Measurements from ENCODE around the gene SMAD1. TPM values are rescaled to one million over a fixed set of nuclear protein-coding genes. Genes with fewer than 3 reads are reported as not detected.

SMAD1 gene
- total RNA-seq, 1 experiment from 2014 or later: 15.4 TPM

- H3K27me3 Mint-ChIP-seq (ENCODE audit: low read depth): no peaks in the 10 kb centered on the region; the same call in 1 of the 2 replicates
- DNase-seq (ENCODE audit: low spot score): no peak
- ChIA-PET CTCF (no interaction called here), POLR2A (no interaction called here)
- H3K36me3 Mint-ChIP-seq: peaks cover 4% of the 10 kb centered on the region
- no peak for ATAC-seq
- TF ChIP-seq MAX (CRISPR knock-in tag; IDR thresholded peaks at IDR 0.05) (no peak), GABPB1 (CRISPR knock-in tag; IDR thresholded peaks at IDR 0.05) (no peak), CBFB (CRISPR knock-in tag; IDR thresholded peaks at IDR 0.05; ENCODE audit: low read depth) (no peak), FOXK1 (CRISPR knock-in tag; IDR thresholded peaks at IDR 0.05) (no peak), ZNF425 (CRISPR knock-in tag; conservative IDR thresholded peaks at IDR 0.05) (no peak)
- H3K27ac Mint-ChIP-seq: no peak overlapping the region
- no peaks in the 10 kb centered on the region for H3K4me1 Mint-ChIP-seq
- H3K4me3 Mint-ChIP-seq: no peak overlapping the region
- H3K9me3 Mint-ChIP-seq: peaks cover 18% of the 10 kb centered on the region
These were observed 29.8 kb upstream of the SMAD1 start for GRCh38 chr4:145451895-145452294.

GRCh38 chr4:145452447-145453162 lies 29.0 kb upstream of the SMAD1 start:
- CTCF ChIA-PET: no interaction called here

GRCh38 chr4:145453163-145453520 lies 28.5 kb upstream of the SMAD1 start:
- H3K4me1 Mint-ChIP-seq: no peaks in the 10 kb centered on the region
- ChIA-PET POLR2A (no interaction called here), CTCF (no interaction called here)

More at GRCh38 chr4:145452447-145453162, 29.0 kb upstream of the SMAD1 start:
- no peaks in the 10 kb centered on the region; the same call in 1 of the 2 replicates for H3K27me3 Mint-ChIP-seq (ENCODE audit: low read depth)
- TF ChIP-seq GRHL2 (CRISPR knock-in tag; IDR thresholded peaks at IDR 0.05; ENCODE audit: insufficient replicate concordance, severe bottlenecking): no peak
- POLR2A ChIA-PET: no interaction called here
- H3K4me1 Mint-ChIP-seq: no peaks in the 10 kb centered on the region
- no peak overlapping the region for H3K27ac Mint-ChIP-seq
- H3K4me3 Mint-ChIP-seq: no peak overlapping the region
- no peak for DNase-seq (ENCODE audit: low spot score)
- H3K9me3 Mint-ChIP-seq: peaks cover 21% of the 10 kb centered on the region
- H3K36me3 Mint-ChIP-seq: peaks cover 8% of the 10 kb centered on the region
- no peak for ATAC-seq

GRCh38 chr4:145473203-145473602 lies 8.4 kb upstream of the SMAD1 start:
- POLR2A ChIA-PET: no interaction called here
- no peaks in the 10 kb centered on the region for H3K4me1 Mint-ChIP-seq
- no peaks in the 10 kb centered on the region for H3K27me3 Mint-ChIP-seq (ENCODE audit: low read depth)
- peaks cover 38% of the 10 kb centered on the region for H3K36me3 Mint-ChIP-seq
- H3K27ac Mint-ChIP-seq: no peak overlapping the region
- ATAC-seq (no peak), DNase-seq (ENCODE audit: low spot score) (no peak)
- H3K9me3 Mint-ChIP-seq: peaks cover 44% of the 10 kb centered on the region
- TF ChIP-seq CREB1 (CRISPR knock-in tag; IDR thresholded peaks at IDR 0.05): no peak
- TF ChIP-seq IRF1 (CRISPR knock-in tag; IDR thresholded peaks at IDR 0.05): no peak
- no peak for TF ChIP-seq CREM (CRISPR knock-in tag; IDR thresholded peaks at IDR 0.05)
- TF ChIP-seq ATF6 (CRISPR knock-in tag; IDR thresholded peaks at IDR 0.05): no peak
- TF ChIP-seq ATF3 (CRISPR knock-in tag; conservative IDR thresholded peaks at IDR 0.05): no peak
- no peak for TF ChIP-seq MLX (CRISPR knock-in tag; IDR thresholded peaks at IDR 0.05)
- no peak for TF ChIP-seq SMAD4 (CRISPR knock-in tag; IDR thresholded peaks at IDR 0.05)
- TF ChIP-seq JAZF1 (CRISPR knock-in tag; IDR thresholded peaks at IDR 0.05): no peak
- TF ChIP-seq FOXP4 (CRISPR knock-in tag; IDR thresholded peaks at IDR 0.05): no peak
- no peak for TF ChIP-seq PRRX2 (CRISPR knock-in tag; IDR thresholded peaks at IDR 0.05)
- CTCF ChIA-PET: no interaction called here
- H3K4me3 Mint-ChIP-seq: no peak overlapping the region

More at GRCh38 chr4:145453163-145453520, 28.5 kb upstream of the SMAD1 start:
- no peak overlapping the region for H3K27ac Mint-ChIP-seq
- peaks cover 11% of the 10 kb centered on the region for H3K36me3 Mint-ChIP-seq
- no peak overlapping the region for H3K4me3 Mint-ChIP-seq
- no peaks in the 10 kb centered on the region; the same call in 1 of the 2 replicates for H3K27me3 Mint-ChIP-seq (ENCODE audit: low read depth)
- H3K9me3 Mint-ChIP-seq: peaks cover 27% of the 10 kb centered on the region
- ATAC-seq: no peak
- TF ChIP-seq GABPB1 (CRISPR knock-in tag; IDR thresholded peaks at IDR 0.05): no peak
- no peak for TF ChIP-seq USF1 (CRISPR knock-in tag; IDR thresholded peaks at IDR 0.05)
- TF ChIP-seq GTF2I (CRISPR knock-in tag; conservative IDR thresholded peaks at IDR 0.05): no peak
- TF ChIP-seq ZBTB21 (CRISPR knock-in tag; IDR thresholded peaks at IDR 0.05; ENCODE audit: borderline replicate concordance): no peak
- TF ChIP-seq NR1H2 (CRISPR knock-in tag; IDR thresholded peaks at IDR 0.05): no peak
- TF ChIP-seq ATF1 (CRISPR knock-in tag; IDR thresholded peaks at IDR 0.05): no peak
- no peak for DNase-seq (ENCODE audit: low spot score)
